Liver (tissue), 3 donors: Measurements from ENCODE around the gene TLN1.

Experiments used
- EGR1 ChIP-seq, 2 donors: IDR thresholded peaks; 2 replicates each; pipeline ENCODE4 v1.6.1; 2016 to 2018; ENCODE audit warnings: antibody characterized with exemption in 2 of 2, low read depth in 2 of 2
- FOXA1 ChIP-seq: IDR thresholded peaks from 2 replicates; pipeline ENCODE4 v1.6.1; 2016; ENCODE audit warnings: antibody characterized with exemption
- GABPA ChIP-seq, 2 donors: IDR thresholded peaks in 1 of 2; conservative IDR thresholded peaks in 1 of 2; 2 replicates each; pipeline ENCODE4 v1.6.1; 2016; ENCODE audit warnings: antibody characterized with exemption in 2 of 2, mild to moderate bottlenecking in 1 of 2, moderate library complexity in 1 of 2
- HNF4A ChIP-seq, 2 donors: conservative IDR thresholded peaks; 2 replicates each; pipeline ENCODE4 v1.6.1; 2016; ENCODE audit warnings: antibody characterized with exemption in 2 of 2, mild to moderate bottlenecking in 2 of 2
- JUND ChIP-seq, 2 donors: IDR thresholded peaks; 2 replicates each; pipeline ENCODE4 v1.6.1; 2016; ENCODE audit warnings: antibody characterized with exemption in 2 of 2
- RAD21 ChIP-seq, 2 donors: IDR thresholded peaks; 2 replicates each; pipeline ENCODE4 v1.6.1; 2016; ENCODE audit warnings: antibody characterized with exemption in 2 of 2, mild to moderate bottlenecking in 2 of 2
- RXRA ChIP-seq, 2 donors: IDR thresholded peaks; 2 replicates each; pipeline ENCODE4 v1.6.1; 2017 to 2018; ENCODE audit warnings: antibody characterized with exemption in 2 of 2, mild to moderate bottlenecking in 1 of 2
- SP1 ChIP-seq: IDR thresholded peaks from 2 replicates; pipeline ENCODE4 v1.6.1; 2018; ENCODE audit warnings: antibody characterized with exemption, mild to moderate bottlenecking
- YY1 ChIP-seq: IDR thresholded peaks from 2 replicates; pipeline ENCODE4 v1.6.1; 2016; ENCODE audit warnings: antibody characterized with exemption, mild to moderate bottlenecking
- TF ChIP-seq, protein P1 (sequence below): IDR thresholded peaks from 2 replicates; pipeline ENCODE4 v1.6.1; 2016; ENCODE audit warnings: antibody characterized with exemption
- TF ChIP-seq, protein P2 (sequence below): fragments of 150-350 bp; IDR thresholded peaks from 2 replicates; pipeline ENCODE4 v1.5.1; 2017; ENCODE audit warnings: improper control_type of control experiment, low read depth, low read length; ENCODE audit not compliant: missing input control
- TF ChIP-seq, protein P3 (sequence below): IDR thresholded peaks from 2 replicates; pipeline ENCODE4 v1.6.1; 2016; ENCODE audit warnings: antibody characterized with exemption, mild to moderate bottlenecking
- donor health status: healthy.
- donor health status: healthy.

DNA sequence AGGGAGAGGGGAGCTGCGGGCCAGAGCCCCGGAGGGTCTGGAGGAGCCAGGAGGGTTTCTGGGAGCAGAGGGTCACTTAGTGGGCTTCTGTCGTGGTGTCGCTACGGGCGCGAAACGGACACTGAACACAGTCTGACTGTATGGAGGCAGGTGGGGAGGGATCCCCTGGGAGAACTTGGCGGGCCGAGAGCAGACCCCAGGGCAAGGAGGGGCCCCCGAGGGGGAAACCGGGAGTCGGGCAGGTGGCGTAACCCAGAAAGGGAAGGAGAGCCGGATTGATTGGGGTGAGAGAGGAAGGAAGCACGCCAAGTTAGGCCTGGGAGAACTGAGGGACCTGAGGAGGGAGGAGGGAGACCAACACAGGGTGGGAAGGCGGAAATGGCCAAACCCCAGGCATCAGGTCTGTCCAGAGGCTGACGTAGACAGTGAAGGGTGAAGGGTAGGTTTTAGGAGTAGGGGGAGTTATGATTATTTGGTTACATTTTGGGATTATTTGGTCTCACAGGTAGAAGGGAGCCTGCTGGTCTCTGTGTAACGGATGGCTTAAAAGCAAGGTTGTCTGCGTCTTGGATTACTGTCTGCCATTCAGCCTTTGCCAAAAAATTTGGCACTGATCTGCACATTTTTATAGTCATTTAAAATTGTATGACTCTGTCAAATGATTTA, 25.4 kb upstream of the TLN1 start:
- TF ChIP-seq, protein P1, sequence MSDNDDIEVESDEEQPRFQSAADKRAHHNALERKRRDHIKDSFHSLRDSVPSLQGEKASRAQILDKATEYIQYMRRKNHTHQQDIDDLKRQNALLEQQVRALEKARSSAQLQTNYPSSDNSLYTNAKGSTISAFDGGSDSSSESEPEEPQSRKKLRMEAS: no peak
- TF ChIP-seq YY1 (no peak), JUND (IDR thresholded peaks at IDR 0.05) (no peak), GABPA (IDR thresholded peaks at IDR 0.05 in 1 of 2, conservative IDR thresholded peaks at IDR 0.05 in 1 of 2) (no peak), HNF4A (conservative IDR thresholded peaks at IDR 0.05) (no peak), EGR1 (IDR thresholded peaks at IDR 0.05; ENCODE audit: low read depth in 2 of 2) (no peak), RAD21 (IDR thresholded peaks at IDR 0.05) (no peak), FOXA1 (no peak), SP1 (no peak), RXRA (IDR thresholded peaks at IDR 0.05) (no peak)
- TF ChIP-seq, protein P2, sequence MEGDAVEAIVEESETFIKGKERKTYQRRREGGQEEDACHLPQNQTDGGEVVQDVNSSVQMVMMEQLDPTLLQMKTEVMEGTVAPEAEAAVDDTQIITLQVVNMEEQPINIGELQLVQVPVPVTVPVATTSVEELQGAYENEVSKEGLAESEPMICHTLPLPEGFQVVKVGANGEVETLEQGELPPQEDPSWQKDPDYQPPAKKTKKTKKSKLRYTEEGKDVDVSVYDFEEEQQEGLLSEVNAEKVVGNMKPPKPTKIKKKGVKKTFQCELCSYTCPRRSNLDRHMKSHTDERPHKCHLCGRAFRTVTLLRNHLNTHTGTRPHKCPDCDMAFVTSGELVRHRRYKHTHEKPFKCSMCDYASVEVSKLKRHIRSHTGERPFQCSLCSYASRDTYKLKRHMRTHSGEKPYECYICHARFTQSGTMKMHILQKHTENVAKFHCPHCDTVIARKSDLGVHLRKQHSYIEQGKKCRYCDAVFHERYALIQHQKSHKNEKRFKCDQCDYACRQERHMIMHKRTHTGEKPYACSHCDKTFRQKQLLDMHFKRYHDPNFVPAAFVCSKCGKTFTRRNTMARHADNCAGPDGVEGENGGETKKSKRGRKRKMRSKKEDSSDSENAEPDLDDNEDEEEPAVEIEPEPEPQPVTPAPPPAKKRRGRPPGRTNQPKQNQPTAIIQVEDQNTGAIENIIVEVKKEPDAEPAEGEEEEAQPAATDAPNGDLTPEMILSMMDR: no peak
- TF ChIP-seq, protein P3, sequence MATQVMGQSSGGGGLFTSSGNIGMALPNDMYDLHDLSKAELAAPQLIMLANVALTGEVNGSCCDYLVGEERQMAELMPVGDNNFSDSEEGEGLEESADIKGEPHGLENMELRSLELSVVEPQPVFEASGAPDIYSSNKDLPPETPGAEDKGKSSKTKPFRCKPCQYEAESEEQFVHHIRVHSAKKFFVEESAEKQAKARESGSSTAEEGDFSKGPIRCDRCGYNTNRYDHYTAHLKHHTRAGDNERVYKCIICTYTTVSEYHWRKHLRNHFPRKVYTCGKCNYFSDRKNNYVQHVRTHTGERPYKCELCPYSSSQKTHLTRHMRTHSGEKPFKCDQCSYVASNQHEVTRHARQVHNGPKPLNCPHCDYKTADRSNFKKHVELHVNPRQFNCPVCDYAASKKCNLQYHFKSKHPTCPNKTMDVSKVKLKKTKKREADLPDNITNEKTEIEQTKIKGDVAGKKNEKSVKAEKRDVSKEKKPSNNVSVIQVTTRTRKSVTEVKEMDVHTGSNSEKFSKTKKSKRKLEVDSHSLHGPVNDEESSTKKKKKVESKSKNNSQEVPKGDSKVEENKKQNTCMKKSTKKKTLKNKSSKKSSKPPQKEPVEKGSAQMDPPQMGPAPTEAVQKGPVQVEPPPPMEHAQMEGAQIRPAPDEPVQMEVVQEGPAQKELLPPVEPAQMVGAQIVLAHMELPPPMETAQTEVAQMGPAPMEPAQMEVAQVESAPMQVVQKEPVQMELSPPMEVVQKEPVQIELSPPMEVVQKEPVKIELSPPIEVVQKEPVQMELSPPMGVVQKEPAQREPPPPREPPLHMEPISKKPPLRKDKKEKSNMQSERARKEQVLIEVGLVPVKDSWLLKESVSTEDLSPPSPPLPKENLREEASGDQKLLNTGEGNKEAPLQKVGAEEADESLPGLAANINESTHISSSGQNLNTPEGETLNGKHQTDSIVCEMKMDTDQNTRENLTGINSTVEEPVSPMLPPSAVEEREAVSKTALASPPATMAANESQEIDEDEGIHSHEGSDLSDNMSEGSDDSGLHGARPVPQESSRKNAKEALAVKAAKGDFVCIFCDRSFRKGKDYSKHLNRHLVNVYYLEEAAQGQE: no peak
